Neural cell (in vitro differentiated cells): ENCODE results near the gene CSGALNACT2. TPM values are rescaled to one million over a fixed set of nuclear protein-coding genes. Genes with fewer than 3 reads are reported as not detected.

ENCODE experiments used
- H2AFZ ChIP-seq: fragments of 200-600, 300-800 bp; sonication (generic), shearing (Covaris generic); 2 replicates; pipeline ENCODE4 v1.6.0; 2014; ENCODE audit warnings: low read depth, mild to moderate bottlenecking, antibody characterized with exemption, low read length, moderate library complexity
- H3F3A ChIP-seq: fragments of 200-600 bp; shearing (Covaris generic); 2 replicates; pipeline ENCODE4 v1.6.1; 2016; ENCODE audit warnings: mild to moderate bottlenecking, moderate library complexity, mixed read lengths, antibody characterized with exemption, low read length; ENCODE audit not compliant: insufficient read depth, poor library complexity, severe bottlenecking
- H3K27ac ChIP-seq: fragments of 200-600, 300-800 bp; sonication (generic), shearing (Covaris generic); 2 replicates; pipeline ENCODE4 v1.5.1; 2014; ENCODE audit warnings: mild to moderate bottlenecking, low read length, moderate library complexity
- H3K27me3 ChIP-seq: fragments of 300-800, 200-600 bp; sonication (generic), shearing (Covaris generic); 2 replicates; pipeline ENCODE4 v1.6.0; 2014; ENCODE audit warnings: mild to moderate bottlenecking, low read depth, low read length, moderate library complexity; ENCODE audit not compliant: insufficient read depth
- H3K36me3 ChIP-seq: fragments of 300-800, 200-600 bp; sonication (generic), shearing (Covaris generic); 2 replicates; pipeline ENCODE4 v1.5.1; 2014; ENCODE audit warnings: mild to moderate bottlenecking, antibody characterized with exemption, low read length, moderate library complexity; ENCODE audit not compliant: insufficient read depth
- H3K4me2 ChIP-seq: fragments of 300-800, 200-600 bp; sonication (generic), shearing (Covaris generic); 2 replicates; pipeline ENCODE4 v1.6.0; 2014; ENCODE audit warnings: mild to moderate bottlenecking, low read length
- H3K4me3 ChIP-seq: fragments of 300-800, 200-600 bp; sonication (generic), shearing (Covaris generic); 2 replicates; pipeline ENCODE4 v1.5.1; 2014; ENCODE audit warnings: mild to moderate bottlenecking, low read length, moderate library complexity
- H3K79me2 ChIP-seq: fragments of 200-600 bp; shearing (Covaris generic); replicated peaks from 2 replicates; pipeline ENCODE4 v1.6.0; 2014; ENCODE audit warnings: mild to moderate bottlenecking, low read length, moderate library complexity; ENCODE audit not compliant: insufficient read depth
- H3K9ac ChIP-seq: fragments of 300-800, 200-600 bp; sonication (generic), shearing (Covaris generic); 2 replicates; pipeline ENCODE4 v1.6.1; 2016; ENCODE audit warnings: mild to moderate bottlenecking, low read length, mixed read lengths
- H3K9me2 ChIP-seq: fragments of 200-600 bp; shearing (Covaris generic); 2 replicates; pipeline ENCODE4 v1.6.1; 2016; ENCODE audit warnings: mild to moderate bottlenecking, low read length, mixed read lengths; ENCODE audit not compliant: insufficient read depth
- H3K9me3 ChIP-seq: fragments of 200-600, 300-800 bp; sonication (generic), shearing (Covaris generic); 2 replicates; pipeline ENCODE4 v1.6.1; 2016; ENCODE audit warnings: mild to moderate bottlenecking, mixed run types, low read length, moderate library complexity, mixed read lengths
- H4K20me1 ChIP-seq: fragments of 200-600 bp; shearing (Covaris generic); 2 replicates; pipeline ENCODE4 v1.6.1; 2016; ENCODE audit warnings: mild to moderate bottlenecking, mixed run types; ENCODE audit not compliant: insufficient read depth
- CTCF ChIP-seq: fragments of 450-650 bp; IDR thresholded peaks from 2 replicates; pipeline ENCODE4 v1.5.1; 2014; ENCODE audit warnings: antibody characterized with exemption, mild to moderate bottlenecking, moderate library complexity; ENCODE audit not compliant: poor library complexity, severe bottlenecking
- EP300 ChIP-seq: fragments of 450-650 bp; conservative IDR thresholded peaks from 2 replicates; pipeline ENCODE4 v1.6.1; 2014; ENCODE audit warnings: antibody characterized with exemption, mild to moderate bottlenecking, moderate library complexity; ENCODE audit not compliant: poor library complexity, severe bottlenecking
- EZH2 ChIP-seq: fragments of 200-600, 300-800 bp; shearing (Covaris generic), sonication (generic); IDR thresholded peaks from 2 replicates; pipeline ENCODE4 v1.6.1; 2014; ENCODE audit warnings: antibody characterized with exemption, low read length, borderline replicate concordance, mild to moderate bottlenecking; ENCODE audit not compliant: insufficient read depth, poor library complexity, severe bottlenecking
- MXI1 ChIP-seq: fragments of 450-650 bp; conservative IDR thresholded peaks from 2 replicates; pipeline ENCODE4 v1.6.1; 2014; ENCODE audit warnings: antibody characterized with exemption, mild to moderate bottlenecking; ENCODE audit not compliant: poor library complexity, severe bottlenecking
- POLR2AphosphoS5 ChIP-seq: IDR thresholded peaks from 2 replicates; pipeline ENCODE4 v1.6.1; 2012
- RAD21 ChIP-seq: fragments of 450-650 bp; conservative IDR thresholded peaks from 2 replicates; pipeline ENCODE4 v1.6.1; 2014; ENCODE audit warnings: antibody characterized with exemption, mild to moderate bottlenecking, moderate library complexity
- REST ChIP-seq: IDR thresholded peaks from 2 replicates; pipeline ENCODE4 v1.6.1; 2012; ENCODE audit warnings: borderline replicate concordance
- SMC3 ChIP-seq: fragments of 450-650 bp; conservative IDR thresholded peaks from 2 replicates; pipeline ENCODE4 v1.6.1; 2014; ENCODE audit warnings: antibody characterized with exemption, mild to moderate bottlenecking, moderate library complexity; ENCODE audit not compliant: poor library complexity
- TAF1 ChIP-seq: IDR thresholded peaks from 2 replicates; pipeline ENCODE4 v1.6.1; 2012; ENCODE audit warnings: low read depth
- polyA plus RNA-seq: library from polyadenylated mRNA; depleted of rRNA; stranded (reverse); fragments of >200 nt; gene quantifications from 2 replicates; pipeline ENCODE4 v1.2.3, GENCODE V29; 2014

CSGALNACT2 gene
- polyA plus RNA-seq, 1 donor from 2014 or later: 20.7 TPM

GRCh38 chr10:43090188-43090587 is 48.1 kb upstream of the CSGALNACT2 start:
- Histone ChIP-seq H3K9me2 (no peaks in the 10 kb centered on the region), H3K4me2 (no peak overlapping the region), H3K27me3 (no peaks in the 10 kb centered on the region), H3K36me3 (no peaks in the 10 kb centered on the region), H3K27ac (no peak overlapping the region), H3K9me3 (no peaks in the 10 kb centered on the region), H3K4me3 (no peak overlapping the region), H3K9ac (no peak overlapping the region), H2AFZ (no peak overlapping the region), H3F3A (no peaks in the 10 kb centered on the region), H3K79me2 (no peaks in the 10 kb centered on the region), H4K20me1 (no peaks in the 10 kb centered on the region)
- no peak for TF ChIP-seq EZH2
- TF ChIP-seq RAD21: no peak
- no peak for TF ChIP-seq CTCF
- no peak for TF ChIP-seq SMC3
- TF ChIP-seq MXI1: no peak
- no peak for TF ChIP-seq REST
- TF ChIP-seq POLR2AphosphoS5: no peak
- no peak for TF ChIP-seq EP300

GRCh38 chr10:43090664-43091063 is 47.6 kb upstream of the CSGALNACT2 start:
- no peaks in the 10 kb centered on the region for H3K27me3 ChIP-seq
- no peaks in the 10 kb centered on the region for H3K36me3 ChIP-seq
- no peaks in the 10 kb centered on the region for H3K9me3 ChIP-seq
- no peak overlapping the region for H3K4me2 ChIP-seq
- H3K27ac ChIP-seq: no peak overlapping the region
- TF ChIP-seq TAF1 (no peak), EZH2 (no peak), RAD21 (no peak), MXI1 (no peak), POLR2AphosphoS5 (no peak), REST (no peak), SMC3 (no peak), CTCF (no peak), EP300 (no peak)
- no peak overlapping the region for H3K9ac ChIP-seq
- H3K4me3 ChIP-seq: no peak overlapping the region
- H2AFZ ChIP-seq: no peak overlapping the region
- H4K20me1 ChIP-seq: no peaks in the 10 kb centered on the region
- no peaks in the 10 kb centered on the region for H3K9me2 ChIP-seq
- H3F3A ChIP-seq: no peaks in the 10 kb centered on the region
- H3K79me2 ChIP-seq: no peaks in the 10 kb centered on the region
